CD14-positive monocyte (primary cell): ENCODE results near the gene MAP3K7CL. TPM values are rescaled to one million over a fixed set of nuclear protein-coding genes. Genes with fewer than 3 reads are reported as not detected.

Experiments used
- DNase-seq, 3 donors: peaks; one replicate each; pipeline ENCODE4 v3.0.0-alpha.2; 2011 to 2022
- H2AFZ ChIP-seq: 2 replicates; pipeline ENCODE4 v1.6.0; 2012; ENCODE audit warnings: mild to moderate bottlenecking, low read depth, low read length, inconsistent platforms; ENCODE audit not compliant: insufficient read depth, poor library complexity, severe bottlenecking
- H3K27ac ChIP-seq, 2 donors: 1 replicate in 1 of 2; 2 replicates in 1 of 2; pipeline ENCODE4 v1.5.1; 2012 to 2013; ENCODE audit warnings: low read length in 2 of 2, control low read depth in 1 of 2, inconsistent platforms in 1 of 2, low read depth in 1 of 2, mild to moderate bottlenecking in 1 of 2
- H3K27me3 ChIP-seq, 2 donors: one replicate each; pipeline versions ENCODE4 v1.6.0 to v1.6.1; 2011 to 2013; ENCODE audit warnings: low read length in 2 of 2; ENCODE audit not compliant: control insufficient read depth in 2 of 2, insufficient read depth in 2 of 2
- H3K36me3 ChIP-seq, 2 donors: replicated peaks in 1 of 2; 1 replicate in 1 of 2; 2 replicates in 1 of 2; pipeline versions ENCODE4 v1.5.1 to v1.6.1; 2012 to 2013; ENCODE audit warnings: low read length in 2 of 2, control low read depth in 1 of 2, inconsistent platforms in 1 of 2, mild to moderate bottlenecking in 1 of 2; ENCODE audit not compliant: insufficient read depth in 2 of 2, control insufficient read depth in 1 of 2
- H3K4me1 ChIP-seq, 2 donors: 1 replicate in 1 of 2; 2 replicates in 1 of 2; pipeline versions ENCODE4 v1.5.1 to v1.6.1; 2012 to 2013; ENCODE audit warnings: low read length in 2 of 2, control low read depth in 1 of 2, inconsistent platforms in 1 of 2, mild to moderate bottlenecking in 1 of 2, moderate library complexity in 1 of 2; ENCODE audit not compliant: insufficient read depth in 2 of 2, control insufficient read depth in 1 of 2
- H3K4me2 ChIP-seq: replicated peaks from 2 replicates; pipeline ENCODE3; 2012; ENCODE audit warnings: low read length, moderate library complexity, mild to moderate bottlenecking; ENCODE audit not compliant: poor library complexity, severe bottlenecking; ENCODE audit errors: extremely low read depth
- H3K4me3 ChIP-seq, 3 experiments: fragments of 200-600 bp in 1 of 3; sonication (generic) in 1 of 3; replicated peaks in 1 of 3; 1 replicate in 2 of 3; 2 replicates in 1 of 3; pipeline ENCODE4 v1.5.1; 2011 to 2013; ENCODE audit warnings: low read length in 3 of 3, mild to moderate bottlenecking in 3 of 3, control low read depth in 2 of 3, low read depth in 2 of 3, inconsistent platforms in 1 of 3, moderate library complexity in 1 of 3
- H3K79me2 ChIP-seq: 2 replicates; pipeline ENCODE4 v1.6.0; 2012; ENCODE audit warnings: mild to moderate bottlenecking, control low read depth, inconsistent platforms, low read length, moderate library complexity; ENCODE audit not compliant: insufficient read depth
- H3K9ac ChIP-seq: 2 replicates; pipeline ENCODE4 v1.6.0; 2017; ENCODE audit warnings: low read length, mild to moderate bottlenecking; ENCODE audit not compliant: insufficient read depth, poor library complexity, severe bottlenecking
- H3K9me3 ChIP-seq, 2 donors: replicated peaks in 1 of 2; 1 replicate in 1 of 2; 2 replicates in 1 of 2; pipeline versions ENCODE4 v1.5.1 to v1.6.1; 2012 to 2013; ENCODE audit warnings: low read length in 2 of 2, control low read depth in 1 of 2; ENCODE audit not compliant: control insufficient read depth in 1 of 2, insufficient read depth in 1 of 2
- H4K20me1 ChIP-seq: 2 replicates; pipeline ENCODE4 v1.6.0; 2012; ENCODE audit warnings: mild to moderate bottlenecking, low read length, control low read depth, moderate library complexity; ENCODE audit not compliant: insufficient read depth
- H3K27ac Mint-ChIP-seq, 7 donors: one replicate each; pipeline ENCODE4 v1.8.0; 2020; ENCODE audit warnings: mild to moderate bottlenecking in 7 of 7, mixed read lengths in 7 of 7, moderate library complexity in 6 of 7, inconsistent platforms in 2 of 7
- H3K27me3 Mint-ChIP-seq, 3 donors: one replicate each; pipeline ENCODE4 v1.8.0; 2021 to 2022; ENCODE audit warnings: low read depth in 3 of 3, mild to moderate bottlenecking in 3 of 3, mixed read lengths in 3 of 3, moderate library complexity in 3 of 3, inconsistent platforms in 1 of 3
- H3K36me3 Mint-ChIP-seq, 2 donors: one replicate each; pipeline ENCODE4 v1.8.0; 2020; ENCODE audit warnings: mixed read lengths in 2 of 2, inconsistent platforms in 1 of 2, mild to moderate bottlenecking in 1 of 2
- H3K4me1 Mint-ChIP-seq: one replicate; pipeline ENCODE4 v1.8.0; 2020; ENCODE audit warnings: mild to moderate bottlenecking, mixed read lengths
- H3K4me3 Mint-ChIP-seq, 2 donors: one replicate each; pipeline ENCODE4 v1.8.0; 2020; ENCODE audit warnings: mild to moderate bottlenecking in 2 of 2, mixed read lengths in 2 of 2, moderate library complexity in 1 of 2
- H3K9me3 Mint-ChIP-seq, 7 donors: one replicate each; pipeline ENCODE4 v1.8.0; 2020 to 2022; ENCODE audit warnings: mixed read lengths in 7 of 7, mild to moderate bottlenecking in 6 of 7, moderate library complexity in 6 of 7, inconsistent platforms in 2 of 7
- CTCF ChIP-seq: fragments of 200-600 bp; IDR thresholded peaks from one replicate; pipeline ENCODE4 v1.8.0; 2022; ENCODE audit warnings: antibody characterized with exemption, mild to moderate bottlenecking
- WGBS: methylation state at CpG from one replicate; pipeline ENCODE4 v1.1.5; 2013; ENCODE audit warnings: missing lambda C conversion rate; ENCODE audit not compliant: insufficient coverage; 5-methylcytosine and 5-hydroxymethylcytosine counted together
- intact Hi-C, 2 donors: fragments of 100-400 bp; cut with micrococcal nuclease; formaldehyde crosslinking; loops; one replicate each; pipeline versions ENCODE4 v1.15.0 to v1.15.1; 2023
- polyA plus RNA-seq, 3 donors: library from polyadenylated mRNA; depleted of rRNA in 1 of 3; unstranded in 2 of 3; stranded (reverse) in 1 of 3; fragments of 300-500 nt in 2 of 3; fragments of >200 nt in 1 of 3; fragmentation: Illumina TruSeq in 2 of 3; gene quantifications; 1 replicate in 2 of 3; 2 replicates in 1 of 3; pipeline ENCODE4 v1.2.3, GENCODE V29; 2012 to 2021
- small RNA-seq: library from RNA; depleted of rRNA; stranded (forward); fragments of <200 nt; gene quantifications from one replicate; pipeline ENCODE3, GENCODE V24; 2012; ENCODE audit warnings: low read depth; ENCODE audit not compliant: insufficient read length

The MAP3K7CL gene
- polyA plus RNA-seq, 3 donors, result 14.6 to 15.8 (median 15.7) TPM

GRCh38 chr21:29224006-29224405 is 93.6 kb downstream of the MAP3K7CL start:
- H3K36me3 ChIP-seq, result no peaks in the 10 kb centered on the region
- H3K9ac ChIP-seq, result no peak overlapping the region
- Mint-ChIP-seq H3K36me3 (peaks cover 2 to 11% of the 10 kb centered on the region in 2 donors), H3K27me3 (no peaks in the 10 kb centered on the region), H3K27ac (no peak overlapping the region), H3K4me3 (no peak overlapping the region), H3K9me3 (peaks cover 0 to 8% (median 0%) of the 10 kb centered on the region in 7 donors), H3K4me1 (peaks cover 43% of the 10 kb centered on the region)
- no peaks in the 10 kb centered on the region for H4K20me1 ChIP-seq
- peak in 1 of 3 donors; percentile 24 for DNase-seq
- intact Hi-C loops, result no loop called here
- H3K79me2 ChIP-seq, result no peaks in the 10 kb centered on the region
- no peak overlapping the region for H3K4me3 ChIP-seq
- peaks cover 33 to 36% of the 10 kb centered on the region in 2 donors for H3K4me1 ChIP-seq
- no peaks in the 10 kb centered on the region for H3K9me3 ChIP-seq
- no peaks in the 10 kb centered on the region for H3K27me3 ChIP-seq
- H3K4me2 ChIP-seq, result no peak overlapping the region
- no peak overlapping the region for H3K27ac ChIP-seq
- H2AFZ ChIP-seq, result no peak overlapping the region
- WGBS, result no CpG with 5 or more reads among the region's 5 CpGs
- no peak for TF ChIP-seq CTCF

Small RNAs within 50 kb of the gene (small RNA-seq; reads per million reads assigned to genes)
- gene RF00012 (not detected), gene RF00019 (not detected)

Other genes starting within 250 kb of the MAP3K7CL start
- gene LTN1, start 137.8 kb upstream of the MAP3K7CL start, polyA plus RNA-seq, result 10 to 100 TPM in 2 of 3 donors, 1 to 10 TPM in 1; 6.0 to 14.0 (median 11.7) TPM
- 1 to 10 TPM; 1.8 to 5.2 (median 4.7) TPM for gene RWDD2B, start 111.3 kb upstream of the MAP3K7CL start, polyA plus RNA-seq
- gene USP16, start 106.0 kb upstream of the MAP3K7CL start, polyA plus RNA-seq, result 10 to 100 TPM; 11.6 to 23.6 (median 16.2) TPM
- 100 to 1,000 TPM in 2 of 3 donors, 10 to 100 TPM in 1; 71.9 to 173 (median 169) TPM for gene CCT8, start 57.0 kb upstream of the MAP3K7CL start, polyA plus RNA-seq
- 100 to 1,000 TPM in 2 of 3 donors, 10 to 100 TPM in 1; 69.2 to 199 (median 148) TPM for gene BACH1, start 168.3 kb downstream of the MAP3K7CL start, polyA plus RNA-seq